Putamen (tissue), 1 donor: ENCODE data around the gene FBXO31.

Experiments used
- DNase-seq: peaks from one replicate; pipeline ENCODE4 v3.0.0-alpha.2; 2016; ENCODE audit warnings: low spot score

The FBXO31 gene

DNA sequence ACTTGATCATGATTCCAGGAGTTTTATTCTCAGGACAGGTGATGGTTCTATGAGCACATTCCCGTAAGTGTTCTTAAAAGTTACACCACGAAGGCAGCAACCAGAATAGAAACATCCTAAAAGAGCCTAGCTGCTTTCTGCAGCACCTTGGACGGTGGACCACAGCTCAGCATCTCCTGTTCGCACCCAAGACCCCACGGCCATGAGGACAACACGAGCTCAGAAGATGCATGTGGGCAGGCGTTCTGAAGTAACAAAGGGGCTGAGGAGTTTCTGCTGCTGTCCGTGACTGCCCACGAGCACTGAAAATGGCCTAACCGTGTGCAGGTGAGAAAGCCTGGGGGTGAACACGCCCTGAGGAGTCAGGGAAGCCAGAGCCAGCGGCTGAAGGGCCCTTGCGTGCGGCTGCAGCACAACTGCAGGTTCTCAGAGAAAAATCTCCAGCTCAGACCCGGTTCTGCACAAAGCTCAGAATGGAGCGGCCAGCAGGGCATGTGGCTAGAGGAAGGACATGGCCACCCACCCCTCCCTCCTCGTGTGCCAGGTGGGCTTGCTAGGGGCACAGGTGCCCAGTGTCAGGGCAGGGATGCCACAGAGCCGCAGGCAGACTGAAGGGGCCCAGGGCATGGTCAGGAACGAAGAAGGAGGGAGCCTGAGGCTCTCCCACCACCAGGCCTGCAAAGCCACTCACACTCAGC lies 55.6 kb downstream of the FBXO31 start:
- DNase-seq = no peak

DNA sequence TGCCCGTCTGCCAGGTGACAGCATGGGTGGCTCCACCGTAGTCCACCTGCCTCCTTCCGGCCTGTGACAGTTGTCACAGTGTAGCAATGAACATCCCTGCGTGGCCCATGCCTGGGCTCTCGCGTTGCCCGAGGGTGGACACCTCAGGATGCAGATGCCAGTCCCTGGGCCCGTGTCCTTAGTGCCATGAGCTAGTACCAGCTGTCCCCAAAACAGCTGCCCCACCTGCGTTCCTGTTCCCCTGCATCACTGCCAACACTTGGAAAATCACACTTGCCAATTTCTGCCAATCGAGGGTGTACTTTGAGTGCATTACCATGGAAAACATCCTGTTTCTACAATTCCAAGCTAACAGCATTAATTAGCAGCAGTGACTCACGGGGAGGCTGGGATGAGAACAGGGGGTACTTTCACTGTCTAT lies 57.4 kb downstream of the FBXO31 start:
- no peak for DNase-seq

DNA sequence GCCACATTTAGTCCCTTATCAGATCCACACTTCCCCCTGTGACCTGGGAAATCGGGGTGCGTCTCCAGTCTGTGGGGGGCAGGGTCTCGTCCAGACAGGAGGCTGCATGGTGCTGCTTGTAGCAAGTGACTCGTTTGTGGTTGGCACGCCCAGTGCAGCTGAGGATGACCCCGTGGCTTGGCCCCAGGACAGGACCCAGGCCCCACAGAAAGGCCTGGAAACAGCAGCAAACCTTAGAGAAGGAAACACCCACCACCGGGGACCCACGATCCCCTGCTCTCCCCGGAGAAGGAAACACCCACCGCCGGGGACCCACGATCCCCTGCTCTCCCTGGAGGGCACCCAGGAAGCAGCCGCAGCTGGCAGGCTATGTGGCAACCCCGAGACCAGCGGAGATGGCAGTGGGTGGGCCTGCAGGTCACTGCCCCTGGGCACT lies 58.1 kb downstream of the FBXO31 start:
- DNase-seq = no peak

DNA sequence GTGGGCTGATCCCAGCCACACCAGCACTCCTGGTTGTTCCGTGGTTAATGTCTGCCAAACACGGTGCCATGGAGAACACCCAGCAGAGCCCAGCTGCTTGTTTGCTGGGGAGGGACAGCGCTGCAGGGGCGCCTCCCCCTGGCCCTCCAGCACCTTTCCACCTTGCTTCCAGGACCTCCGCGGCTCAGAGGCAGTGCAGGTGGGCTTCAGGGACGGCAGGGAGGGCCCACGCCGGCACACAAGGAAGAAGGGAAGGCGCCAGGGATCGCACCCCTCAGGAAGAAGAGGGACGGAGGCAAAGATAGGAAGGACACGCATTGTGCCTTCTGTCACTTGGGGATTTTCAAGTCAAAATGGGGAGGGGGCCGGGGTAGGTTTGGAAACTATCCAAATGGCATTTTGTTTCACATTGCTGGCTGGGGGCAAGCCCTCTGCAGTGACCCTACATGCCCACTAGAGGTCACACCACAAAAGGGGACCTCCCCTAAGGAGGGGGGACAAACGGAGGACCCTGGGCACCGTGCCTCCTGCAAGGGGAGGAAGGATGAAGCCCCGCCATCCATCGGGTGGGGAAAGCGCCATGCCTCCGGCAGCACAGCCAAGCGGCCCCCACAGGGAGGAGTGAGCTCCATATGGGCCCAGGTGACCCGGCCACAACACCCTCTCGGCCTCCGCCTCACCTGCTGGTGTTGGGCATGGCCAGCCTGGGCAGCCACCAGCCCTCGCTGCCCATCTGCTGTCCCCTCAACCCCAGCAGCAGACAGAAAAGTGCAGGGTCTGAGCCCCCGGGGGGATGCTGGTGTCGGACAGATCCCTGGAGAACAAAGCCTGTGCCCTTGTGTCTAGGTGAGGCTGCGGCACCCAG lies 58.9 kb downstream of the FBXO31 start:
- DNase-seq = no peak

DNA sequence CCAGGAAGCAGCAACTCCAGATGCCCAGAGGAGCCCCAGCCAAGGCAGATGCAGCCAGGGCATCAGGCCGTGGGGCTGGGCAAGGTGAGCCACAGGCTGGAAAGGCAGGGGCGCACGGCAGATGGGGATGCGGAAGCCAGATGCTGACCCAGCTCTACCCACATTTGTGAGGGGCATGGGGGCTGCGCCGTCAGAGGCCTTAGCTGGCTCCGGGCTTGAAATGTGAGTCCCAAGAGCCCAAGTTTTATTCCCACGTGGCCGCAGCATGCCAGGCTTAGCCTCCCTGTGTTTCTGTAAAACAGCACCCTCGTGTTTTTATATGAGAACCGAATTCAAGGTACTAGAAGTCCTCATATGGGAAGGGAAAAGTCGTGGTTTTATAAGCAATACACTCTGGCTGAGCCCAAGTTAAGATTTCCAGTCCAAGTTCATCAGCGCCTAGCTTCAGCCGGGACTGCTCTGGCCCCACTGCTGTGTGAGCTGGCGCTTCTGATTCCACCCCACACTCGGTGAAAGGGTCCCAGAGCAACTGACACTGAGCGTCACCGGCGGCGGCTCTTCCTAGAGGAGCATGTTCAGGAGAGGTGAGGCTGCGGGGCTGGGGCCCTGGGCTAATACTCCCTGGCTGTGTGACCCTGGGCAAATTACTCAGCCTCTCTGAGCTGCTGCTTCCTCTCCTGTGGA lies 59.7 kb downstream of the FBXO31 start:
- no peak for DNase-seq

DNA sequence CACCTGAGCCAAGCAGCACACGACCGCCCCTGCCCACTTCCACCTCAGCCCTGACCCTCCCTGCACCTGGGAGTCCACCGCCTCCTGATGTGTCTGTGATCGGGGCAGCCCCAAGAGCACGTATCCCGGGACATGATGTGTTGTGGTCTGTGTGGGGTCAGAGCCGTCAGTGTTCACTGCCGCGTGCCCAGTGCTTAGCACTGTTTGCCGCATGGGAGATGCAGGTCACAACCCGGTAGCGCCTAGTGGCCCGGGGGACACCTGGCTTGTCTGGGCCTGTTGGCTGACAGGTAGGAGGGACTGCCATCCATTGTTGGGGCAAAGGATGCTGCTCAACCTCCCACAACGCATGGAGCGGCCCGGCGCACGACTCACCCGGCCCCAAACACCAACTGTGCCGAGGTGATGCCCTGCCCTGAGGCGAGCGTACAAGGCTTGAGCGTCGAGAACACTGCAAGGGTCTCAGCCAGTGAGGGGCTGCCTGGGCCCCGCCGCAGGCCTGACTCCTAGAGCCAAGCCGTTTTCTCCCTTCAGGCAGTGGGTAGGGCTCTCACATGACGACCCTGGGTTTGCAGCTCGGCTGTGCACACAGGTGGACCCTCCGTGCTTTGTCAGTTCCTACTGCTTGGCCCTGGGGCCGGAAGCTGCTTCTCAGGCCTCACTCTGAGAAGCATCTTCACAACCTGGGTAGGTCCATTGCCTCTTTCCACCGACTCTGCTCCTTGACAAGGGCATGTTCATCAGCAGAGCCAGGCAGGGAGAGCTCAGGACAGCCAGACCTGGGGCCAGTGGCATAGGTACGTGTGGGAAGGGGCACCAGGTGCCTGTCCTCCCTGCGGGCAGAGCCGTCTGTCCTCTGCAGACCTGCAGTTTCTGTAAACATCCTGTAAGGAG lies 60.5 kb downstream of the FBXO31 start:
- no peak for DNase-seq

DNA sequence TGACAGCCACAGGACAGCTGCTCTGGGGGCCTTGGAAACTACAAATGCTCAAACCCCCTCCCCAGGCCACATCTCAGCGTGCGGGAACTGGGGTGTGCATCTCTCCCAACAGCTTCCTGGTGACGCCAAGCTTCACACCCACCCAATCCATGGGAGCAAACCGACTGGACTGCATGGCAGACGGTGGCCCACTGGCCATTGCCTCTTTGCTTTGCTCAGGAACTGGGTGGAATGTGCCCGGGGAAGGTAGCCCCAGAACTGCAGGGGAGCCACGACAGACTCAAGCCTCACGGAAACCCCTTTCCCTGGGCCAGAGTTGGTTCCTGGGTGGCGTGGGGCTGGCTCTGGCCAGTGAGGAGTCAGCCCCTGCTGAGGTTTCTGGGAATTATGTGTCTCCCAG lies 61.2 kb downstream of the FBXO31 start:
- DNase-seq = no peak

DNA sequence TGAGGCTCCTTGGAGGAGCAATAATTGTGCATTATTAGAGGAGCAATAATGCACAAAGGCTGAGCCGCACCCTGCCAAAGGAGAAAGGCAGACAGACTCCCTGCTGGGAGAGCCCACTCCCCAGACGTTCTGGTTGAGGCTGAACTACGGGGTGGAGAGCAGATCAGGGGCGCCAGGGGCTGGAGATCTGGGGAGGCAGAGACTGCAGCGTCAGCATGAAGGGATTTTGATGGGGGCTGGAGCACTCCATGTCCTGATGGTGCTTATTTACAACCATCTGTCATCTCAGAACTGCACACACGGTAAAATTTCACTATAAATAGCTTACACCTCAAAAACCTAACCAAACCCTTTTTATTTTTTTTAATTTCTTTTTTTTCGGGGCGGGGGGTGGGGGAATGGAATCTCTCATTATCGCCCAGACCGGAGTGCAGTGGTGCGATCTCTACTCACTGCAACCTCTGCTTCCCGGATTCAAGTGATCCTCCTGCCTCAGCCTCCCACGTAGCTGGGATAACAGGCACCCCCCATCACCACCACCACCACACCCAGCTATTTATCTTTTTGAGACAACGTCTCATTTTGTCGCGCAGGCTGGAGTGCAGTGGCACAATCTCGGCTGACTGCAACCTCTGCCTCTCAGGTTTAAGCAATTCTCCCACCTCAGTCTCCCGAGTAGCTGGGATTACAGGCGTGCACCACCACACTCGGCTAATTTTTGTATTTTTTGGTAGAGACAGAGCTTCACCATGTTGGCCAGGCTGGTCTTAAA lies 62.1 kb downstream of the FBXO31 start:
- DNase-seq = no peak

DNA sequence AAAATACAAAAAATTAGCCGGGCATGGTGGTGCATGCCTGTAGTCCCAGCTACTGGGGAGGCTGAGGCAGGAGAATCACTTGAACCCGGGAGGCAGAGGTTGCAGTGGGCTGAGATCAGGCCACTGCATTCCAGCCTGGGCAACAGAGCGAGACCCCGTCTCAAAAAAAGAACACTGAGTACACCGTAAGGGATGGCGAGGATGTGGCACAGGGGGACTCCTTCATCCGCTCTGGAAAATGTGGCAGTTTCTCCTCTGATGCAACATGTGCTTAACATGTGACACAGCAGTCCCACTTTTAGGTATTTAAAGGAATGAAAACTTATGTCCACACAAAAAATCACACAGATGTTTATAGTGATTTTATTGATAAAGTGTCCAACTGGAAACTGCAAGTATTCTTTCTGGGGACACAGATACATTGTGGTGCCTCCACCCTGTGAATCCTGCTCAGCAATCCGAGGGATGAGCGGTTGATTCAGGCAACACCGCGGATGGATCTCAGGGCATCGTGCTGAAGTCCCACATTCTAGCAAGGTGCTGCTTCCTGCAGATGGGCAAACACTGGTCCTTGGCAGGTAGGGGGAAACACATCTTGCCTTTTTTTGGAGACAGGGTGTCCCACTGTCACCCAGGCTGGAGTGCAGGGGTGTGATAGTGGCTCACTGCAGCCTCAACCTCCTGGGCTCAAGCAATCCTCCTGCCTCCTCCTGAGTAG lies 62.9 kb downstream of the FBXO31 start:
- no peak for DNase-seq

DNA sequence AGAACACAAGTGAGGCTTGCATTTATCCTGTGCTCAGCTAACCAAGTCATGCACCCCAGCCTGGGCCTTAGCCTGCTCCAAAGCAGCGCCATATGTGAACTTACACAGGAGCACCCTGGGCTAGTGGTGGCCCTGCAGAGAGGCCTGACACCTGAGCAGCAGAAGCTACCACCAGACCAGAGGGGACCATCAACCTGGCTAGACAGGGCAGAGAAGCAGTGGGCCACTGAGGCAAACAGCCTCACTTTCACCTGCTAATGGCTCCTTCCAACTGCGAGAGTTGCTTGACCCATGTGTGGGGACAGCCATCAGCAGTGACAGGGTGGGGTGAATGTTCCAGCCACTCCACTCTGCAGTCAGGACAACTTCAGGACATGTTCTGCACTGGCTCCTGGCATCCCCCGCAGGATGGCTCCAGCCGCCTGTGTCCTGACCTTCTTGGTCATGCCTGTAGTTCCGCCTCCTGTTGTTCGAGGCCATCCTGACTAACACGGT lies 63.5 kb downstream of the FBXO31 start:
- DNase-seq = no peak

DNA sequence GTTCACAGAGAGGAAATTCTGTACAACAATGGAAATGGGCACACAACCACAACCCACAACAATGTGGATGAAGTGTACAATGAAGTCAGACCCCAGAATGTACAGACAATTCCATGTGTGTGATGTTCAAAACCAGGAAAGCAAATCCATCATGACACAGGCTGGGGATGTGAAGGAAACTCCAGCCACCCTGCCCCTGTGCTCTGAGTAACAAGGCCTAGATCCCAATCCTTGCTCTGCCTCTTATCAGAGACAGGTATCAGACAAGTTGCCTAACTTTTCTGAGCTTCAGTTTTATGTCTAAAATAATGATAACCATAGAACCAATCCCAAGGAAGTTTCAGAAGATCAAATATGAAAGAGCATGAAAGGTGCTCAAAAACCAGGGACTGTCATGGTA lies 64.6 kb downstream of the FBXO31 start:
- DNase-seq = no peak

DNA sequence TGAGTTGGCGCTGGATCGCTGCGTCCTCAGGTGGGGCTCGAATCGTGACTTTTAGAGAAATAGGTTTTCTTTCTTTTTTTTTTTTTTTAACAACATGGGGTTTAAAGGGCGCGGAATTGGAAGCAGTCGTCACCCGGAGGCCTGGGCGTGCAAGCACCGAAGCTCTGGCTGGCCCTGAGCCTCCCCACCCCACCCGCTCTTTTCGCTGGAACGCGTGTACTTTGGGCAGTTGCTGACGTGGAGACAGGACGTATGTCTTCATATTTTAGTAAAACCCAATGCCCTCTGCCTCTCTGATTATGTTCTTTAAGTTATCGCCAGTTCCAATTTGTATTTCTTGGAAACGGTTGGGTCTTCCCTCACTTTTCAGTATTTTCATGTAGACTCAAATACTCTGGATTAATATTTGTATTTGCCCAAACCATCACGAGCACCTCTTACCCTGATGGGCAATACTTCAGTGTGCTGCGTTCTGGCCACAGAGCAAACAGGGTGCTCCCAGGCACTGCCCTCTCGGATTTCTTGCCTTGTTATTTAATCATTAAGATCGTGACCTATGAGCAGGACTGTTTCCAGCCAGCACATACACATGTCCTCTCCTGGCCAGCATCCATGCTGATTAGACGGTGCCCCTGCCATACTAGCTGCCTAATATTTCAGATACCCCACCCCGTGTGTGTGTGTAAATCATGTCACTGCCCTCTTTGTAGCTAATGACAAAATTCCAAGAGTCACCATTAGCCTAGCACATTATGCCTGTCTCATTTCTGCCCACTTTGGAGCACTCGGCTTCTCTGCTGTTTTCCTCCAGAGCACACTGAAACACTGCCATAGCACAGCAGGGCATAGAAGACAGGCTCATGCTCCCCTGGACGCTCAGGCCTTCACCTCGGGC lies 65.6 kb downstream of the FBXO31 start:
- DNase-seq = peak; percentile 18

DNA sequence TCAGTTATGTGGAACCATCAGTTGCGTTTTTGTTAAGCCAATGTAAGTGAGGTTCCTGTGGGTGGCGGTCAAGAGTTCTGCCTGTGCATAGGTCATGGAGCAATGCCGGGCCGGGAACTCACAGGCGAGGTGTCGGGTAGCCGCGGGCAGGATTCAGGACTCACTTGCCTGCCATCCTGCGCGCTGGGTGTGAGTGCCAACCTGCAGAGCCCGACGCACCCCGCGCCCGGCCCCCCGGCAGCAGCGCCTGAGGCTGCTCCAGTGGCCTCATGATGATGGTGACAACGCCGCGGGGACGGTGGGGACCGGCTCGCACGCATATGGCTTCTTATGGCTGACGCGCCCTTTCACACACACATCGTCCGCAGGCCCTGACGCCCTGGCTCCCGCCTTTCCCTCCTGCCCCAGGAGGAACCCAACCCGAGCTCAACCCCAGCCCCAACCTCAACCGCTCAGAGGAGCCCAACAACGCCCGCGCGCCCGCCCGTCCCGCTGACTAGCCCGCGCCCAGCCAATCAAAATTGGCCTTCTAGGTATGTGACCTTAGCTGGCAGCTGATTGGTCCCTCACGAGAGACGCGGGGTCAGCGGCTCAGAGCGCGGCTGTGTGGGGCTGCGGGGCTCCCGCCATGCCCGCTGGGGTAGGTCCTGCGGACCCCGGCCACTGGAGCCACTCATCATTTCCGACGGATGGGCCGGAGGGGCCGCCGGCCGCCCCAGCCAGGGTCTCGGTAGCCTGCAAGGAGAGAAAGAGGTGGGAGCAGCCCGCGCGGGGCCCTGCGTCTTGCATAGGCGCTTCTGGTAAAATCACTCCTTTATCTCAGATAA lies 66.4 kb downstream of the FBXO31 start, which contains the start of gene C16orf95:
C16orf95 (minus strand) TSS at position 470 of the 827 bp plus-strand sequence; CDS start at position 320, 150 bp downstream.
- peak; percentile 96 for DNase-seq

DNA sequence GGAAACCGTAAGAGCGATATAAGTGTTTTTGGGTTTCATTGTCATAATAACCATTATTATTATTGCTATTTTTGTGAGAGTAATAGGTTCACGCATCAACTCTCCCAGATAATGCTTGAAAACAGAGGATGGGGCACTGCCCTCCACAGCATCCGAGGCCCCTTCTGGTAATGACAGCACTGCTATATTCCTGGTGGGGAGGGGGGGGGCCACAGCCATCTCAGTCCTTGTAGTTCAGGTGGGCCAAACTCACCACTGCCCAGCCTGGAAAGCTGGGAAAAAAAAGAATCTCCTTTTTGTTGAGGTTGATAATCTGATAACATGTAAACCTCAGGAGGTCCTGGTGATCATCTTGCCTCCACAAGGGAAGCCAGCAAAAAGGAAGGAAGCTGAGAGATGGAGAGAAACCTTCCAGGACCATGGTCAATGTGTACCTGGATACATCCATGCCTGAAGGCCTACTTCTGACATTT lies 67.1 kb downstream of the FBXO31 start:
- no peak for DNase-seq

DNA sequence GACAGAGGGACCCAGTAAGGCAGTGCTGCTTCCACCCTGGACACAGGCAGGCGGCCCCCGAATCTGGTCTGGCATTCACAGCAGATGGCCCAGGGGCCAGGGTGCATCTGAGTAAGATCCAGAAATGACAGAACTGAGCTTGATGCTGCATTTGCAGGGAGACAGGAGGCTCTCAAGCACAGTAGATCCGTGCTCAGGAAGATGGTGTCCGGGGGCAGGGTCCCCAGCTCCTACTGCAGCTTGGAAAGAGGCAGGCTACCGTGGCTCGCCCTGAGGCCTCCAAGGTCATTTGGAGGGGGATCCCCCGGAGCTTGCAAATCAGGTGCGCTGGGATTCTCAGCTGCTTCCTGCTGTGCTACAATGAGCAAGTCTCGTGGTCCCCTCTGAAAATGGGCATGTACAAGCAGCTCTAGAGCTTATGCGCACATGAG lies 68.6 kb downstream of the FBXO31 start:
- DNase-seq = no peak

DNA sequence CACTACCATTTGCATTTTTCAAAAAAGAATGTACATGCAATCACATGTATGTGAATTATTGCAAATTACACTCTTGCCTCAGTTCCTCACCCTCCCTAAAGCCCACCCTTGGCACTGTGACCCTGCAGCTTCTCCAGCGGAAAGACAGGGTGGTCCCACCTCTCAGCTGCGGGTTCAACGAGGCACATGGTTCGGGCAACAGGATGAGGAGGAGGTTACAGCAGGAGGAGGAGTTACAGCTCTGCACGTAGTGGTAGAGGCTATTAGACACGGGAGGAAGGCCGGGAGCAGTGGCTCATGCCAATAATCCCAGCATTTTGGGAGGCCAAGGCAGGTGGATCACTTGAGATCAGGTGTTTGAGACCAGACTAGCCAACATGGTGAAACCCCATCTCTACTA lies 71.6 kb downstream of the FBXO31 start:
- DNase-seq = no peak

DNA sequence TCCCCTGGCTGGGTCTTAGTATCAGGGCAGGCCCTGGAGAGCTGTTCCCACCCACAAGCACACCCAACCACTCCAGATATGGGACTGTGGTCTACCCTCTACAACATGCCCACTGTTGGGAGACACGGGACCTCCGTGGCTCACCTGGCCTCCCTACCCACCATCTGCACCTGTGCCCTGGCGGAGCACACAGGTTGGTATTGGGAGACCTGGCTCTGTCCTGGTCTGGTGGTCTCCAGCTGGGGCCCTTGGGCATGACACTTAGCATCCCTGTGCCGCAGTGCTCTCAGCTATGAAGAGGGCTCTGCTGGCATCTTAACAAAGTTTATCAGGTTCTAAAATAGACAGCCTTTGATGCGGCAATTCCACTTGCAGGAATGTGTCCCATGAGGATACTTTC lies 72.2 kb downstream of the FBXO31 start:
- no peak for DNase-seq

DNA sequence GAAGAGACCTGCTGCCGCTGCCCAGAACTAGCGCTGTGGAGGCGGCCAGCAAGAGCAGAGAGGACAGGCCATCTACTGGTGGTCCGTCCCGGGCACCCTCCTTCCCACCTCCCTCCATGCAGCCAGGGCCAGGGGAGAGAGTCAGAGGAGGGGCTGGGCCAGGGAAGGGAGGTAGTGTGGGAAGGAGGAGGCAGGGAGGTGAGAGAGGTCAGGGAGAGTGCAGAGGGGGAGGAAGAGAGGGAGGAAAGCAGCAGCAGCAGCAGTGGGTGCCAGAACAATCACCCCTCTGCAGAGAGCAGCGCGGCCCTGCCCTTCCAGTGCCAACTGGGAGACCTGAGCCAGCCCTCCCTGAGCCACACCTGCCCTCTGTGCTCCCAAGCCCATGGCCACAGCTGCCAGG lies 73.0 kb downstream of the FBXO31 start:
- no peak for DNase-seq
